ENCODE results near the gene LRIT2. TPM values are rescaled to one million over a fixed set of nuclear protein-coding genes. Genes with fewer than 3 reads are reported as not detected.

Gene LRIT2
- total RNA-seq, 2 donors from 2014 or later, result not detected

DNA sequence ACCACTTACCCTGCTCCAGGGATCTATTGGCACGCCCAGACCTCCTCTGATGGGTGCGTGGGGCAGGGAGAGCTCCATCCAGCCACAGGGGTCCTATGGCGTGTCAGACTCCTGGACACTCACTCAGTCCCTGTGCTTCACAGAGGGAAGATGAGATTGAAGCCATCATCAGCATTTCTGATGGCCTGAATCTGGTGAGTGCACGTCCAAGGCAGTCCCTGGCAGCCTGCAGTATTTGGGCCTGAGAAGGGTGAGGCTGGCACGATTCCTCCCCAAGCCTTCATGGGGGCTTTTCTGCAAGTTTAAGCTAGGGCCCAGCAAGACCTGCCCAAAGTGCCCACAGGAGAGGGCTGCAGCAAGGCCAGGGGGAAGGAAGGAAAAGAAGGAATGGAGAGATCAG is 27.7 kb downstream of the LRIT2 start:
- Histone ChIP-seq H3K4me1 (peaks cover 0 to 16% of the 10 kb centered on the region in 2 donors), H3K36me3 (no peaks in the 10 kb centered on the region), H3K27me3 (no peaks in the 10 kb centered on the region), H3K9me3 (no peaks in the 10 kb centered on the region), H3K4me3 (no peak overlapping the region), H3K27ac (no peak overlapping the region)
- TF ChIP-seq, protein P1, sequence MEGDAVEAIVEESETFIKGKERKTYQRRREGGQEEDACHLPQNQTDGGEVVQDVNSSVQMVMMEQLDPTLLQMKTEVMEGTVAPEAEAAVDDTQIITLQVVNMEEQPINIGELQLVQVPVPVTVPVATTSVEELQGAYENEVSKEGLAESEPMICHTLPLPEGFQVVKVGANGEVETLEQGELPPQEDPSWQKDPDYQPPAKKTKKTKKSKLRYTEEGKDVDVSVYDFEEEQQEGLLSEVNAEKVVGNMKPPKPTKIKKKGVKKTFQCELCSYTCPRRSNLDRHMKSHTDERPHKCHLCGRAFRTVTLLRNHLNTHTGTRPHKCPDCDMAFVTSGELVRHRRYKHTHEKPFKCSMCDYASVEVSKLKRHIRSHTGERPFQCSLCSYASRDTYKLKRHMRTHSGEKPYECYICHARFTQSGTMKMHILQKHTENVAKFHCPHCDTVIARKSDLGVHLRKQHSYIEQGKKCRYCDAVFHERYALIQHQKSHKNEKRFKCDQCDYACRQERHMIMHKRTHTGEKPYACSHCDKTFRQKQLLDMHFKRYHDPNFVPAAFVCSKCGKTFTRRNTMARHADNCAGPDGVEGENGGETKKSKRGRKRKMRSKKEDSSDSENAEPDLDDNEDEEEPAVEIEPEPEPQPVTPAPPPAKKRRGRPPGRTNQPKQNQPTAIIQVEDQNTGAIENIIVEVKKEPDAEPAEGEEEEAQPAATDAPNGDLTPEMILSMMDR (IDR thresholded peaks at IDR 0.05), result no peak
- DNase-seq (ENCODE audit: low spot score), result no peak

DNA sequence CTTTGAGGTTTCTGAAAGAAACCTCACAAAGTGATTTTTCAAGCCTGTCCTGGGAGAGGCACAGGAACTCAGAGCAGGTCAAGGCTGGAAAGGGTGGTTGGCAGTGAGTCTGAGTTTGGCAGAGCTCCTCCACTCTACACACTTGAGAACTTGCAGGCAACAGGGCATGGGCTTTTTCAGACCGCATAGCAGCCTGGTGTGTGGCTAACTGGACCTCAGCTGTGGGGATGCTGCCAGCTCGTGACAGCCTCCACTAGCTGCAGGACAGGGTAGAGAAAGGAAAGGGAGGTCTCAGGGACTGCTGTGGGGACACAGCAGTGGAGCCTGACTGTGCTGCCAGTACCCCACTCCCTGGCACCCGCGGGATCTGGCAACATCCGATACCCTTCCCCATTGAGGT is 28.4 kb downstream of the LRIT2 start:
- Histone ChIP-seq H3K27ac (no peak overlapping the region), H3K4me1 (peaks cover 0 to 16% of the 10 kb centered on the region in 2 donors), H3K4me3 (no peak overlapping the region), H3K36me3 (no peaks in the 10 kb centered on the region), H3K27me3 (no peaks in the 10 kb centered on the region), H3K9me3 (no peaks in the 10 kb centered on the region)
- no peak for DNase-seq (ENCODE audit: low spot score)
- TF ChIP-seq, protein P1 (IDR thresholded peaks at IDR 0.05), result no peak

GRCh38 chr10:84196083-84196482 is 29.3 kb downstream of the LRIT2 start:
- Histone ChIP-seq H3K4me1 (peaks cover 0 to 16% of the 10 kb centered on the region in 2 donors), H3K27ac (no peak overlapping the region), H3K27me3 (no peaks in the 10 kb centered on the region), H3K4me3 (no peak overlapping the region), H3K36me3 (no peaks in the 10 kb centered on the region), H3K9me3 (no peaks in the 10 kb centered on the region)
- TF ChIP-seq, protein P1 (IDR thresholded peaks at IDR 0.05), result no peak
- DNase-seq (ENCODE audit: low spot score), result no peak

GRCh38 chr10:84195044-84195830 is 30.1 kb downstream of the LRIT2 start:
- Histone ChIP-seq H3K4me1 (peaks cover 0 to 16% of the 10 kb centered on the region in 2 donors), H3K4me3 (peak overlapping the region; percentile 13 to 56), H3K27me3 (no peaks in the 10 kb centered on the region), H3K36me3 (no peaks in the 10 kb centered on the region), H3K9me3 (no peaks in the 10 kb centered on the region), H3K27ac (no peak overlapping the region)
- no peak for DNase-seq (ENCODE audit: low spot score)
- TF ChIP-seq, protein P1 (IDR thresholded peaks at IDR 0.05), result no peak

DNA sequence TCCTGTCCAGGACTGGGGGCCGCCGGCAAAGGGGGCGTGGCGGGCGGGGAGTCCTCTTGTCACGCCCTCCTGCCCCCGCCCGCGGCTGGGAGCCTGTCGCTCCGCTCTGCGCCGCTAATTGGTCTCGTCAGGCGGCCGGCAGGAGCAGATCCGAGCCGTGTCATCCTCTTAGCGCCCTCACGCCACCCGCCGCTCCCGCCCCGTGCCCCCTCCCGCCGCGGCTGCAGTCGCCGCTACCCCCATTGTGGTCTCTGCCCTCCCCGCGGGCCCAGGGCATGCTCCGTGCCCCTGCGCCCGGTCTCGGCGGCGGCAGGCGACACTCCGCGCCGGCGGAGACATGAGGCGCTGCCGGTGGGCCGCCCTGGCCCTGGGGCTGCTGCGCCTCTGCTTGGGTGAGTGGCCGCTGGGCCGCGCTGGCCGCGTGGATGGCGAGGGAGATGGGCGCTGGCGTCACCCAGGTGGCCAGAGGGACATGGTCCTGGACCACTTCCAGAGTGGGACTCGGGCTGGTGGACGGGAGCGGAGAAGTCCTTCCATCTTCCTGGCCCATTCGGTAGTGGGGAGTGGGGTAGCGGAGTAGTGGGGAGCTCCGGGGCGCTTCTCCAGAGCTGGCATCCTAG is 30.8 kb downstream of the LRIT2 start, which contains the start of gene CDHR1:
Gene CDHR1 (plus strand): TSS at position 114 of the 620 bp plus-strand sequence. CDS start 224 bp downstream, at position 338.
- TF ChIP-seq, protein P1 (IDR thresholded peaks at IDR 0.05), result no peak
- no peaks in the 10 kb centered on the region for H3K27me3 ChIP-seq
- DNase-seq (ENCODE audit: low spot score), result no peak

More for the DNA sequence above, 30.8 kb downstream of the LRIT2 start, which contains the start of gene CDHR1:
- Histone ChIP-seq H3K4me1 (peaks cover 0 to 16% of the 10 kb centered on the region in 2 donors), H3K9me3 (no peaks in the 10 kb centered on the region), H3K4me3 (peak within 1 kb of the TSS; percentile 13 to 56), H3K36me3 (no peaks in the 10 kb centered on the region), H3K27ac (no peak within 1 kb of the TSS)
